COR-L47 (cell line): ENCODE data around the gene C11orf54.
A peak's percentile ranks its signal among the peaks of the same experiment; 100 is the strongest.
"Not testable (repeated sequence)": the region's sequence is repeated elsewhere in the genome, so short reads cannot be mapped to it uniquely, and the experiment has no call there.

Experiments used
- DNase-seq: peaks from one replicate; lab custom pipeline; 2025; lab: John Stamatoyannopoulos, UW

C11orf54 gene

DNA sequence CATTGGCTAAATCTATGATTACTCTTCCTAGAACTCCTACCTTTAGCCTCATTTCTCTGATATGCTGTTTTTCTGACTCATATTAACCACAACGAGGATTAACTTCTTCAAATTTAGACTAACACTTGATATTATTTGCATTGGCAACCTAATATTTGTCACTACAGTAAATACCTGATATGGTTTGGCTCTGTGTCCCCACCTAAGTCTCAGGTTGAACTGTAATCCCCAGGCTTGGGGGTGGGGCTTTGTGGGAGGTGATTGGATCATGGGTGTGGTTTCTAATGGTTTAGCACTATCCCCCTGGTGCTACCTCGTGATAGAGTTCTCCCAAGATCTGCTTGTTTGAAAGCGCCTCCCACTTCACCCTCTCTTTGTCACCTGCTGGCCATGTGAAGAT is 25.5 kb downstream of the C11orf54 start:
- no peak for DNase-seq

- no peak for DNase-seq
Measured at GRCh38 chr11:93770160-93770559, 28.7 kb downstream of the C11orf54 start.

DNA sequence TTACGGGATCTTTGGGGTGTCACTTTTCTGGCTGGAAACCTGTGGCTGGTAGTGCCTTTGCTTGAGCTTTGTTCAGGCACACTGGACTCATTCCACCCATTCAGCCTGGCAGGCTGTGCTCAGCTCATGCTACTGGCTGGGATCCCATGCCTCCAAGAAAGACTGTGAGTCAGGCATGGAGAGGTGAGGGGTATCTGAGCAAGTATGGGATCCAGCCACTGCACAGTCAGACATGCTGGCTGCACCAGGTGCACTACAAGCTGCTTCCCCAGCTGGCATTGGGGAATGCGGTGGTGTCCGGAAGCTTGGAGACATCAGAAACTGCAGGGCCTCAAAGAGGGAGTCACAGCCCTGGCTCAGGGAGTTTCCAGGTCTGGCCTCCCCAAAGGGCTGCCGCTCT is 30.7 kb downstream of the C11orf54 start:
- DNase-seq = no peak

GRCh38 chr11:93773045-93773477 is 31.6 kb downstream of the C11orf54 start:
- DNase-seq = no peak

DNA sequence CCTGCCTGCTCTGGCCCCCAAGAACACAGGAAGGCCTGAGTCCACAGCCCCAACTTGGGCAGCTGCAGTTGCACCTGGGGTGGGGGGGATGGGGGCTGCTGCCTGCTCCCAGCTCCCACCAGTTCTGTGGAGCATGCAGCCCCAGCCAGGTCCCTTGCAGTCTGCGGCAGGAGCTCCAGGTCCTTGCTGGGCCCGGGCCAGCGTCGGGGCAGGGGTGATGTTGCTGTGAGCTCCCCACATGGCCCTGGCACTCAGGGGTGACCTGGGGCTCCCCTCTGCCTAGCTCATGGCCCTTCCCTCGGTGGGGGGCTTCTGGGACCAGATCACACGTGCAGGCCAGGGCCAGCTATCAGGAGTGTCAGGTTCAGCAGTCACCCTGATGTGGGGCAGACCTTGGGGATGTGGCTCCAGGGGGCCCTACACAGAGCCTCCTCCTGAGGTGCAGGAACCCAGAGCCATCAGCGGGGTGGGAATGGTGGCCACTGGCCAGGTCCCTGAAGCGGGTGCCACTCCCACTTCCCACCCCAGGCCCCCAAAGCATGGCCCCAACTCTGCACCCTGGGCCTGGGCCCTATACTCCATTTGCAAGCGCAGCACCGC is 32.2 kb downstream of the C11orf54 start:
- DNase-seq = no peak

DNA sequence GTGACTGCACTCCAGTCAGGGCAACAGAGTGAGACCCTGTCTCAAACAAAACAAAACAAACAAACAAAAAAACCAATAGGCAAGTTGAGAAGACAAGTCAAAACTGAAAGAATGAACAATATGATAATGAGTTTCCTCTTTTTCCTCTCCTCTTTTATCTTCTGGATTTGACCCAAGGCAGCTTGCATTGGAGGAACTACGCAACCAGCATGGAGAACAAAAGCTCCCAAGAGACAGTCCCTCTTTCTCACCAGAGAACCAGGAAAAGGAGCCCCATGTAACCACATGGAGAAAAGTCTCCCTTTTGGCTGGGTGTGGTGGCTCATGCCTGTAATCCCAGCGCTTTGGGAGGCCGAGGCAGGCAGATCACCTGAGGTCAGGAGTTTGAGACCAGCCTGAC is 33.1 kb downstream of the C11orf54 start:
- not testable (repeated sequence) for DNase-seq

GRCh38 chr11:93775289-93775688 is 33.8 kb downstream of the C11orf54 start:
- DNase-seq = no peak

DNA sequence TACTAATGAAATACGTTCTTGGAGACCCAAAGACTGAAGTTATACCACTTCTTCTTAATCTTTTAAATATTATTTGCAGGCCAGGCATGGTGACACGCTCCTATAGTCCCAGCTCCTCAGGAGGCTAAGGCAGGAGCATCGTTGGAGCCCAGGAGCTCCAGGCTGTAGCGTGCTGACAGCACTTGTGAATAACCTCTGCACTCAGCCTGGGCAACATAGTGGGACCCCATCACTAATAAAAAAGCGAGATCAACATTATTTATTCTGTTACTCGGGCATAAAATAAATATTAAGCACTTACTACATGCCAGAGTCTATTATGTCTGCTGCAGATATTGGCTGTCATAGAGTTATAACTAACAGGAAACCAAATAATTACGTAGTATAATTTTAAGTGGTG is 41.9 kb downstream of the C11orf54 start:
- no peak for DNase-seq

- DNase-seq = no peak
Measured at GRCh38 chr11:93783765-93784144, 42.3 kb downstream of the C11orf54 start.

DNA sequence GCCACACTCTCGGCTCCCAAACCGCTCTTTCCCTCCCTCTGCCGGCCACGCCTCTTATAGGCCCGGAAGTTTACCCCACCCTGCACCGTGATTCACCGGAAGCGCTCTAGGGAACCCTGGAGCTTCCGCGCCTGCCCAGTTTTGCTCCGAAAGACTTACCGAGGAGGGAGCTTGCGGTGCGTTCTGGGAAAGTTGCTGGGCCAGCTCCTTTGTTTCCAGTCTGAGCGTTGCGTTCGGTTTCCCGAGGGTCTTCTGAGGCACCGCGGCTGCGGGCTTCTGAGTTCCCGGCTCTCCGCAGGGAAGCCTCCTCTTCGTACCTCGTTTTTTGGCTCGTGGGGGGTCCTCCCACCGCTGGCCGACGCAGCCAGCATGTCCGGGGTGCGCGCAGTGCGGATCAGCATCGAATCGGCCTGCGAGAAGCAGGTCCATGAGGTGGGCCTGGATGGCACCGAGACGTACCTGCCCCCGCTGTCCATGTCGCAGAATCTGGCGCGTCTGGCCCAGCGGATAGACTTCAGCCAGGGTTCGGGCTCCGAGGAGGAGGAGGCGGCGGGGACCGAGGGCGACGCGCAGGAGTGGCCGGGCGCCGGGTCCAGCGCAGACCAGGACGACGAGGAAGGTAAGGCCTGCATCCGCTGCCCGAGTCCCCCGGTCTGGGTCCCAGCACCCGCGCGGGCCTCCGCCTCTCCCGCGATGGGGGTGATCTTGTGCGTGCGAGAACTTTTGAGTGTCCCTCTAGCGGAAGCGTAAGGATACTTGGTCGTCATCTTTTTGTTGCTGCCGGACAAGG is 42.9 kb downstream of the C11orf54 start, which contains the start of gene MED17:
TSS of gene MED17 (plus strand) at position 138 of the 790 bp plus-strand sequence. CDS start at position 370, 232 bp downstream.
- DNase-seq = peak; percentile 91

- DNase-seq = no peak
Measured at GRCh38 chr11:93784935-93785360, 43.5 kb downstream of the C11orf54 start.

DNA sequence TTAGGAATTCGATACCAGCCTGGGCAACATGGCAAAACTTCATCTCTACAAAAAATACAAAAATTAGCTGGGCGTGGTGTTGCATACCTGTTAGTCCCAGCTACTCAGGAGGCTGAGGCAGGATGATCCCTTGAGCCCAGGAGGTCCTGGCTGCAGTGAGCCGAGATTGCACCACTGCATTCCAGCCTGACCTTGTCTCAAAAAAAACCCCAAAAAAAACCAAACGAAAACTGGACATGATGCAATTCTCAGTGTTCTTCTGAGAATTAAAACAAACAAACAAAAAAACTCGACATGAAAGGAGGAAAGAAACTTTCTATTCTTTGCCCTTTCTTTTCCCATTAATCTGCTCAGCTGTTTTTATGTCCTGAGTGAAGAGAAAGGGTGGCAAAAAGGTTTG is 50.0 kb downstream of the C11orf54 start:
- no peak for DNase-seq

DNA sequence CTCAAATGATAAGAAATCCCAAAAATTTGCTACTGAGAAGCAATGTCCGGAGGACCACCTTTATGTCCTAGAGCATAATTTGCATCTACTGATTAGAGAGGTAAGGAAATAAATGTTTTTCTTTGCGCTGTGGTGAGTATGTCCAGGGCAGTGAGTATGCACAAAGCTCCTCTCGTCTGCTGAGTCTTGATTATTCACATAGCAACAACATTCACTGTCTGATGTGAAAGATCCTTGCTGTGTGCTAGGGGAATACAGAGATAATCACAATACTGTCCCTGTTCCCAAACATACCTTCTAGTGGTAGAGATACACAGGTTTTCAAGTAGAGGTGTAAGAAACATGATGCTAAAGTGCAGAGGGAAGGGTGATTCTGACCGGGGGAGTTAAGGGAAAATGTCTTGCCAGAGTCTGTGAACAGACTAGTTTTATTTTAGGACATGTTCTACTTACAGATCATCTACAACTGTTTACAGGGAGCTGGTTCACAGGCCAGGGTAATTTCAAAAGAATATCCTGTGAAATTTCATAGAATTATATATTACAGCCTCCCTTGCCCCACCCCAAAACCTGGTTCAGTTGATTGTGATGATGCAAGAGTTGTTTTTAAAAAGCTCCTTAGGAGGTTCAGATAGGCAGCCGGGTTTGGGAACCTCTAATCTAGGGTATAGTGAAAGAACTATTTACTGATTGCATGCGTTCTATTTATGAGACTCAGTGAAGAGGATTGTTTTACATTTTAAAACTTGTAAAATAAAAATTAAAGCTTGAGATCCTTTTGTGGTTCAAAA is 55.2 kb downstream of the C11orf54 start:
- DNase-seq = no peak

- DNase-seq = no peak
Measured at GRCh38 chr11:93801366-93801765, 59.9 kb downstream of the C11orf54 start.

- DNase-seq = no peak
Measured at GRCh38 chr11:93804879-93805278, 63.4 kb downstream of the C11orf54 start.

DNA sequence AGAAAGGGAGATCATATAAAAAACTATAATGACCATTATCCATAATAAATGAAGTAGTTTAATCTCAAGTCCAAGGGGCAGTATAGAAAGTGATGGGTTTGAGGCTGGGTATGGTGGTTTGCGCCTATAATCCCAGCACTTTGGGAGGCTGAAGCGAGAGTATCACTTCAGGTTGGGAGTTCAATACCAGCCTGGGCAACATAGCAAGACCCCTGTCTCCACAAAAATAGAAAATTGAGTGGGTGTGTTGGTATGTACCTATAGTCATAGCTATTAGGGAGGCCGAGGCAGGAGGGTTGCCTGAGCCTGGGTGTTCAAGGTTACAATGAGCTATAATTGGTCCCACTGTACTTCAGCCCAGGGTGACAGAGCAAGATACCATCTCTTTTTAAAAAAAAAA is 66.5 kb downstream of the C11orf54 start:
- DNase-seq = no peak

DNA sequence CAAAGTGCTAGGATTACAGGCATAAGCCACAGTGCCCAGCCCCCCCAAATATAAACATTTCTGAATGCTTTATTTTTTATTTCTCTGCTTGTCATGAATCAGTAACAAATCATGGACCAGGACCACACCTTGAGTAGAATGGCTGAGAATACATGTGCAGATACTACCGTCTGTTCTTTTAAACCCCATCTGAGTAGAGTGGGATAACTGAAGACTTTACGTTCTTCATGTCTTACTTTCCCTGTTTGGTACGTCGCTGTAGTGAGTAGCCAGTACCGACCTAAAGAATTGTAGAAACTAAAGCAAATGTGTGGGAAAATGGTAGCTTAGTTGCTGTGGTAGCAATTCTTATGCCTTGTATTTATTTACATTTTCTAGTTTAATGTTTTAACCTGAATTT is 72.5 kb downstream of the C11orf54 start:
- DNase-seq = no peak
